Ascending aorta (tissue), 2 donors: Measurements from ENCODE around the gene FBRSL1. TPM values are rescaled to one million over a fixed set of nuclear protein-coding genes. Genes with fewer than 3 reads are reported as not detected.

Experiments
- DNase-seq, 2 donors: peaks; one replicate each; pipeline ENCODE4 v3.0.0-alpha.2; 2019; ENCODE audit warnings: low spot score in 2 of 2
- H3K27ac ChIP-seq, 2 donors: fragments of 200-600 bp; sonication (generic); one replicate each; pipeline ENCODE4 v1.5.1; 2016 to 2017; ENCODE audit warnings: mild to moderate bottlenecking in 1 of 2
- H3K27me3 ChIP-seq: fragments of 200-600 bp; sonication (generic); one replicate; pipeline ENCODE4 v1.5.1; 2017
- H3K36me3 ChIP-seq, 2 donors: fragments of 200-600 bp; sonication (generic); one replicate each; pipeline ENCODE4 v1.5.1; 2016
- H3K4me1 ChIP-seq, 2 donors: fragments of 200-600 bp; sonication (generic); one replicate each; pipeline ENCODE4 v1.5.1; 2016 to 2017; ENCODE audit warnings: mild to moderate bottlenecking in 1 of 2
- H3K4me3 ChIP-seq, 2 donors: fragments of 200-600 bp; sonication (generic); one replicate each; pipeline ENCODE4 v1.5.1; 2016 to 2017; ENCODE audit warnings: mild to moderate bottlenecking in 1 of 2
- H3K9me3 ChIP-seq, 2 donors: fragments of 200-600 bp; sonication (generic); one replicate each; pipeline ENCODE4 v1.5.1; 2016
- CTCF ChIP-seq, 3 experiments: fragments of 200-600 bp in 2 of 3; fragments of 450-650 bp in 1 of 3; sonication (generic) in 2 of 3; IDR thresholded peaks; one replicate each; pipeline ENCODE4 v1.5.1; 2016 to 2019; ENCODE audit warnings: antibody characterized with exemption in 3 of 3, mild to moderate bottlenecking in 1 of 3, moderate library complexity in 1 of 3
- intact Hi-C: fragments of 100-400 bp; cut with DNase I; formaldehyde crosslinking; loops from one replicate; pipeline ENCODE4 v1.15.1; 2023
- total RNA-seq: library from RNA; depleted of rRNA; stranded (reverse); fragments of >200 nt; gene quantifications from one replicate; pipeline ENCODE4 v1.1.0, GENCODE V29; 2016

The FBRSL1 gene
- total RNA-seq, 1 donor from 2014 or later = 40.7 TPM

GRCh38 chr12:132520421-132521199, 30.7 kb downstream of the FBRSL1 start:
- H3K9me3 ChIP-seq = no peaks in the 10 kb centered on the region
- intact Hi-C loops = loop anchor here (10.0 kb wide), 1 partner anchor 106 kb away; no protein-coding TSS in a partner anchor
- no peak for DNase-seq
- peaks cover 0 to 23% of the 10 kb centered on the region in 2 donors for H3K36me3 ChIP-seq
- H3K4me3 ChIP-seq = no peak overlapping the region
- no peaks in the 10 kb centered on the region for H3K4me1 ChIP-seq
- H3K27ac ChIP-seq = no peak overlapping the region
- TF ChIP-seq CTCF (IDR thresholded peaks at IDR 0.05) = no peak
- H3K27me3 ChIP-seq = no peaks in the 10 kb centered on the region

GRCh38 chr12:132521200-132521580, 31.2 kb downstream of the FBRSL1 start:
- Histone ChIP-seq H3K4me1 (no peaks in the 10 kb centered on the region), H3K4me3 (no peak overlapping the region), H3K36me3 (peaks cover 0 to 26% of the 10 kb centered on the region in 2 donors), H3K27me3 (no peaks in the 10 kb centered on the region), H3K9me3 (no peaks in the 10 kb centered on the region), H3K27ac (no peak overlapping the region)
- no peak for DNase-seq
- intact Hi-C loops = loop anchor here (10.0 kb wide), 1 partner anchor 106 kb away; no protein-coding TSS in a partner anchor
- no peak for TF ChIP-seq CTCF (IDR thresholded peaks at IDR 0.05)

GRCh38 chr12:132521712-132522292, 31.9 kb downstream of the FBRSL1 start:
- Histone ChIP-seq H3K4me3 (no peak overlapping the region), H3K27me3 (no peaks in the 10 kb centered on the region), H3K36me3 (peaks cover 0 to 22% of the 10 kb centered on the region in 2 donors), H3K4me1 (no peaks in the 10 kb centered on the region), H3K9me3 (no peaks in the 10 kb centered on the region), H3K27ac (no peak overlapping the region)
- TF ChIP-seq CTCF (IDR thresholded peaks at IDR 0.05) = no peak
- intact Hi-C loops = loop anchor here (10.0 kb wide), 1 partner anchor 107 kb away; no protein-coding TSS in a partner anchor
- no peak for DNase-seq

GRCh38 chr12:132522592-132523380, 32.8 kb downstream of the FBRSL1 start:
- peaks cover 0 to 17% of the 10 kb centered on the region in 2 donors for H3K36me3 ChIP-seq
- H3K4me3 ChIP-seq = no peak overlapping the region
- intact Hi-C loops = loop anchor here (10.0 kb wide), 1 partner anchor 108 kb away; no protein-coding TSS in a partner anchor
- H3K27me3 ChIP-seq = no peaks in the 10 kb centered on the region
- H3K9me3 ChIP-seq = no peaks in the 10 kb centered on the region
- H3K27ac ChIP-seq = no peak overlapping the region
- H3K4me1 ChIP-seq = no peaks in the 10 kb centered on the region
- no peak for TF ChIP-seq CTCF (IDR thresholded peaks at IDR 0.05)
- DNase-seq = no peak

- H3K4me1 ChIP-seq = no peaks in the 10 kb centered on the region
- intact Hi-C loops = loop anchor here (10.0 kb wide), 1 partner anchor 109 kb away; no protein-coding TSS in a partner anchor
- no peaks in the 10 kb centered on the region for H3K9me3 ChIP-seq
- H3K27ac ChIP-seq = no peak overlapping the region
- H3K4me3 ChIP-seq = no peak overlapping the region
- TF ChIP-seq CTCF (IDR thresholded peaks at IDR 0.05) = peak; percentile 66 to 68 (median 67)
- DNase-seq = no peak
- no peaks in the 10 kb centered on the region for H3K27me3 ChIP-seq
- H3K36me3 ChIP-seq = peaks cover 3 to 11% of the 10 kb centered on the region in 2 donors
Observed at GRCh38 chr12:132523576-132524331, 33.8 kb downstream of the FBRSL1 start.
